K562 (cell line): ENCODE measurements around the gene TYROBP. TPM values are rescaled to one million over a fixed set of nuclear protein-coding genes. Genes with fewer than 3 reads are reported as not detected.

Experiments used
- ATF1 ChIP-seq, 2 experiments: fragments of 450-650 bp in 1 of 2; IDR thresholded peaks; 2 replicates each; pipeline ENCODE4 v1.6.1; 2016; ENCODE audit warnings: missing compliant biosample characterization in 1 of 2, missing genetic modification characterization in 1 of 2
- ATF7 ChIP-seq: fragments of 450-650 bp; IDR thresholded peaks from 2 replicates; pipeline ENCODE4 v1.7.1; 2014; ENCODE audit warnings: mild to moderate bottlenecking, moderate library complexity
- E2F8 ChIP-seq: fragments of 450-650 bp; IDR thresholded peaks from 2 replicates; pipeline ENCODE4 v1.7.1; 2018; ENCODE audit warnings: mild to moderate bottlenecking, low read depth; ENCODE audit not compliant: partially characterized antibody
- FOXK2 ChIP-seq, 2 experiments: fragments of 450-650 bp; IDR thresholded peaks in 1 of 2; conservative IDR thresholded peaks in 1 of 2; 2 replicates each; pipeline ENCODE4 v1.6.1; 2016; ENCODE audit warnings: low read depth in 2 of 2, mild to moderate bottlenecking in 1 of 2
- L3MBTL2 ChIP-seq: fragments of 450-650 bp; IDR thresholded peaks from 2 replicates; pipeline ENCODE4 v1.6.1; 2016; ENCODE audit warnings: mild to moderate bottlenecking, moderate library complexity
- MAFF ChIP-seq: IDR thresholded peaks from 2 replicates; pipeline ENCODE4 v1.6.1; 2012; ENCODE audit warnings: low read length, improper control_type of control experiment
- MAZ ChIP-seq, 2 experiments: fragments of 450-650 bp in 1 of 2; sonication (generic) in 1 of 2; formaldehyde crosslinking; IDR thresholded peaks in 1 of 2; conservative IDR thresholded peaks in 1 of 2; 2 replicates each; pipeline versions ENCODE4 v1.4.0 to v1.5.0; 2020; ENCODE audit warnings: mild to moderate bottlenecking in 1 of 2, missing genetic modification reagents in 1 of 2
- PML ChIP-seq: IDR thresholded peaks from 2 replicates; pipeline ENCODE4 v1.6.1; 2012; ENCODE audit warnings: low read length, inconsistent platforms
- RREB1 ChIP-seq: fragments of 250-450 bp; sonication (Bioruptor Pico); IDR thresholded peaks from 2 replicates; pipeline ENCODE4 v1.4.0; 2020
- TOE1 ChIP-seq, 2 experiments: fragments of 450-650 bp in 1 of 2; sonication (generic) in 1 of 2; formaldehyde crosslinking in 1 of 2; IDR thresholded peaks; 2 replicates each; pipeline versions ENCODE4 v1.7.1 to v1.8.0; 2016 to 2022; ENCODE audit warnings: borderline replicate concordance in 2 of 2, mild to moderate bottlenecking in 2 of 2, antibody characterized with exemption in 1 of 2, inconsistent platforms in 1 of 2, low read depth in 1 of 2, missing genetic modification reagents in 1 of 2, moderate library complexity in 1 of 2
- ZNF253 ChIP-seq: fragments of 250-450 bp; sonication (Bioruptor Pico); conservative IDR thresholded peaks from 2 replicates; pipeline ENCODE4 v1.6.1; 2021; ENCODE audit warnings: mild to moderate bottlenecking
- polyA plus RNA-seq, 8 experiments: library from polyadenylated mRNA; depleted of rRNA in 4 of 8; stranded (reverse) in 5 of 8; unstranded in 3 of 8; fragments of >200 nt; fragmentation: Nextera tagmentation in 2 of 8; fragmentation: Illumina TruSeq in 1 of 8; extraction: Ambion mirVana in 2 of 8; extraction: Trizol in 1 of 8; gene quantifications; 2 replicates each; pipeline versions ENCODE4 v1.2.1 to v1.2.3, GENCODE V29; 2011 to 2014; ENCODE audit warnings: inconsistent platforms in 1 of 8, missing spikeins in 1 of 8
- total RNA-seq, 7 experiments: library from RNA; depleted of rRNA in 6 of 7; stranded (reverse); fragments of >200 nt in 6 of 7; fragmentation: Illumina TruSeq in 2 of 7; extraction: Trizol in 2 of 7; gene quantifications; 2 replicates each; pipeline versions ENCODE4 v1.2.1 to v1.2.3, GENCODE V29; 2011 to 2021; ENCODE audit warnings: low replicate concordance in 1 of 7
- TF ChIP-seq, protein P1 (sequence below): fragments of 250-450 bp; sonication (Bioruptor Pico); IDR thresholded peaks from 2 replicates; pipeline ENCODE4 v1.5.0; 2021; ENCODE audit warnings: mild to moderate bottlenecking, moderate library complexity

TYROBP gene
- total and polyA plus RNA-seq, 9 of the 15 experiments (the other 6 are each of a cell fraction or from before 2014, with no cell fraction given), result 0.72 to 8.2 (median 2.4) TPM

DNA sequence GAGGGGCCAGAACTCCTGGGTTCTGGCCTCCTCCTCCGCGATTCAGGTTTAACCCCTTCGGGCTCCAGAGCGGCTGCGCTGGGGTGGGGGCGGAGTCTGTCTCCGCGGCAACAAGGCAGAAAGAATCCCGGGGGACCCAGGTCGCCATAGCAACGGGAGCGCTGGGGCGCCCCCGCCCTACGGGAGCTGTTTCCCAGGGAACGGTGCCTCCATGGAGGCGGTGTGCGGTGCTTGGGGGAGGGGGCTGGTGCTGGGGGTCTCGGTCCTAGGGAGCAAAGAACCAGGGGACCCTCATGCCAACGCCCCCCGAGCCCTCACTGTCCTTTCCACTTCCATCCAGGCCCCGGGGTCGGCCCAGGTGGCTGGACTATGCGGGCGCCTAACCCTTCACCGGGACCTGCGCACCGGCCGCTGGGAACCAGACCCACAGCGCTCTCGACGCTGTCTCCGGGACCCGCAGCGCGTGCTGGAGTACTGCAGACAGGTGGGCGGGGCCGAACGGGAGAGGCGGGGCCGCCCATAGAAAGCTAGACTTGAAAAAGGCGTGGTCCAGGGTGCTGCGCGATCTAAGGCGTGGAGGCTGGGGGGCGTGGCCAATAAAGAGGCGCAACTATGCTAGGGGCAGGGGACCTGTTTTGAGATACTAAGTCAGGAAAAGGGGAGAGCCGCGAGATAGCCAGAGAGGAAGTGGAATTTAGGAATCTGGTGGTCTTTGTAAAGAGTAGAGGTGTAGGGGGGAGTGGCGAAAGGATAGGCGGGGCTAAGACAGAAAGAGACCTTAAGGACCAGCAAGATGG is 38.6 kb downstream of the TYROBP start (continued):
- peak; percentile 45 for TF ChIP-seq E2F8
- TF ChIP-seq L3MBTL2, result peak; percentile 97
- TF ChIP-seq PML, result no peak
- TF ChIP-seq MAFF, result no peak
- TF ChIP-seq, protein P1, sequence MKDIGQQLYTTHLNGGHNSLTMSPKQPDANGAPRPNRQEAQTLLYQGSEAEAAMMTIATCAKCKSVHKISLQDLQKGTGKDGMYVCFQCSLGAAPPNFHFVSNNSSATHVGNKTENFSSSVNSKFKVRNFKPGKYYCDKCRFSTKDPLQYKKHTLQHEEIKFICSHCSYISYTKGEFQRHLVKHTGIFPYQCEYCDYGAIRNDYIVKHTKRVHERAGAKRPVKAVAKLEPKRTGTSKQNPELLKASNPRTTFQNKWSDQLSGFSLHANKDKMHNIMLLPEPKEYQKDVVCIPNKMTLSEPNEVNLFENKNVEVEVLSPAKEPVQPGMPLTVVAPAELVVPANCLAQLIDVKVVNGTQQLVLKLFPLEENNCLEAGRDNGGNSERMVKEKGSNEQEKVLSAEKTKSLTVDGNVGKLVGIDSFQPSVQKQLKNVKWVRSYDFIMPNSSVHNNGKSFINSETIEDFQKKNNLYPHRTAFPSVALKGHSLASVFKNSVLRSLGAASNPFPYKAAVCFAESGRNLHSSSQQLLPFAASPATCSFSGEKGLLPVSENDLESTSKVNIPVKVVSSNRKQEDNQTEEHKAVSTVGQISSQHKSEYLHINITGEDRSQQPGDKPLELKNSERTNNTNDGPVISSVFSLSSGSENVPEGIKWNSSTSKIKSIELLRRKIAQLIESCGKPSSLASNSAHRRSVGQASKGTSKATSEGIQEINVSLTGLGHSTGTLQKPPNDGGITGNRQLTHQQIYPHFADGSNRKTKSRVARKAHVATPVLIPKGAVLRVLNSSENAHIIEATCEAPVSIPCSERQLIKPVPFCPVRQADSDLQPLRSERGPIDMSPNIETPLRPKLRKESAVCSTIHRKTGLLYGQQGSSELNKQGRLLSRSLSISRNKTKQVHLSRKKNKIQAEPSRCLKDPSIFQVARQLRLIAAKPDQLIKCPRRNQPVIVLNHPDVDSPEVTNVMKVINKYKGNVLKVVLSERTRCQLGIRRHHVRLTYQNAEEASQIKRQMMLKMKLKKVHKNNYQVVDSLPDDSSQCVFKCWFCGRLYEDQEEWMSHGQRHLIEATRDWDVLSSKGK, result no peak
- 0 out of 2 replicates have a peak, but pooled peaks have one; percentile 35 for TF ChIP-seq RREB1 (CRISPR knock-in tag)
- TF ChIP-seq ATF7, result peak; percentile 44; the same call in 1 of the 2 replicates
- TF ChIP-seq FOXK2 (conservative IDR thresholded peaks at IDR 0.05 in 1 of 2, IDR thresholded peaks at IDR 0.05 in 1 of 2; ENCODE audit: low read depth in 2 of 2), result peak in 1 of 2 experiments; percentile 19; a peak in 2 of 4 replicates
- TF ChIP-seq ATF1 (CRISPR knock-in tag; IDR thresholded peaks at IDR 0.05), result no peak
- TF ChIP-seq ATF1 (tag; IDR thresholded peaks at IDR 0.05), result peak; percentile 47
- peak in 1 of 2 experiments; percentile 36; a peak in 2 of 4 replicates for TF ChIP-seq MAZ (CRISPR knock-in tag; conservative IDR thresholded peaks at IDR 0.05 in 1 of 2, IDR thresholded peaks at IDR 0.05 in 1 of 2)
- no peak for TF ChIP-seq ZNF253
- peak; percentile 21; the same call in 1 of the 2 replicates for TF ChIP-seq TOE1 (IDR thresholded peaks at IDR 0.05; ENCODE audit: borderline replicate concordance)
- no peak for TF ChIP-seq TOE1 (CRISPR knock-in tag; IDR thresholded peaks at IDR 0.05; ENCODE audit: borderline replicate concordance, low read depth)
